GM12878 (cell line): Measurements from ENCODE around the gene PIK3R4. TPM values are rescaled to one million over a fixed set of nuclear protein-coding genes. Genes with fewer than 3 reads are reported as not detected.

Experiments used
- ATAC-seq: fragments of 200-7000 bp; cut with Tn5 transposase; 3 replicates; pipeline ENCODE4 v1.9.1; 2020; ENCODE audit warnings: mild to moderate bottlenecking, moderate library complexity
- BruUV-seq: library from RNA; stranded (reverse); fragments of 400-500 nt; replicated peaks from 2 replicates; lab custom pipeline; 2021; lab: Mats Ljungman, UMichigan
- CTCF ChIA-PET: fragments of 300-600 bp; sonication (Branson Sonifier 250); formaldehyde crosslinking; extraction: SDS; loops from one replicate; lab custom pipeline; 2021; ENCODE audit warnings: inconsistent platforms; lab: Yijun Ruan, JAX
- POLR2A ChIA-PET: fragments of 350-600 bp; formaldehyde crosslinking; extraction: SDS; loops from one replicate; lab custom pipeline; 2021; ENCODE audit warnings: inconsistent platforms; lab: Charles Lee
- RAD21 ChIA-PET: fragments of 300-600 bp; sonication (Branson Sonifier 250); formaldehyde crosslinking; loops from one replicate; lab custom pipeline; 2023; ENCODE audit warnings: antibody characterized with exemption; ENCODE audit not compliant: unreplicated experiment; lab: Charles Lee
- SMC1A ChIA-PET: fragments of 300-600 bp; sonication (Branson Sonifier 250); formaldehyde crosslinking; loops from one replicate; lab custom pipeline; 2023; ENCODE audit not compliant: unreplicated experiment, uncharacterized antibody; lab: Charles Lee
- DNase-seq: peaks from one replicate; pipeline ENCODE4 v3.0.0-alpha.2; 2011; ENCODE audit warnings: low read depth, low spot score
- FAIRE-seq: peaks from 3 replicates; lab custom pipeline; 2011; peaks lifted over from hg19 to GRCh38; lab: Jason Lieb, UNC
- H2AFZ ChIP-seq: 2 replicates; pipeline ENCODE4 v1.6.0; 2011; ENCODE audit warnings: low read depth, low read length, control low read depth; ENCODE audit not compliant: control insufficient read depth
- H3K27ac ChIP-seq: 2 replicates; pipeline ENCODE4 v1.5.1; 2011; ENCODE audit warnings: control low read depth; ENCODE audit not compliant: control insufficient read depth, insufficient read depth
- H3K27me3 ChIP-seq, 2 experiments: replicated peaks in 1 of 2; 2 replicates each; pipeline versions ENCODE4 v1.6.0 to v1.6.1; 2011; ENCODE audit warnings: low read length in 1 of 2; ENCODE audit not compliant: control insufficient read depth in 2 of 2, insufficient read depth in 2 of 2
- H3K36me3 ChIP-seq, 2 experiments: 2 replicates each; pipeline ENCODE4 v1.5.1; 2011; ENCODE audit warnings: low read length in 1 of 2; ENCODE audit not compliant: control insufficient read depth in 2 of 2, insufficient read depth in 2 of 2
- H3K4me1 ChIP-seq: 2 replicates; pipeline ENCODE4 v1.6.1; 2011; ENCODE audit warnings: mild to moderate bottlenecking, low read length, moderate library complexity, mixed read lengths; ENCODE audit not compliant: control insufficient read depth, insufficient read depth
- H3K4me2 ChIP-seq: 2 replicates; pipeline ENCODE4 v1.6.0; 2011; ENCODE audit warnings: control low read depth; ENCODE audit not compliant: control insufficient read depth, insufficient read depth
- H3K4me3 ChIP-seq: fragments of 200-600 bp; sonication (generic); 2 replicates; pipeline ENCODE4 v1.5.1; 2016
- H3K79me2 ChIP-seq: 2 replicates; pipeline ENCODE4 v1.6.0; 2011; ENCODE audit warnings: low read length; ENCODE audit not compliant: control insufficient read depth, insufficient read depth
- H3K9ac ChIP-seq: 2 replicates; pipeline ENCODE4 v1.8.0; 2011; ENCODE audit warnings: low read length, control low read depth, mixed read lengths; ENCODE audit not compliant: control insufficient read depth, insufficient read depth
- H3K9me3 ChIP-seq: replicated peaks from 3 replicates; pipeline ENCODE4 v1.5.1; 2011; ENCODE audit warnings: mild to moderate bottlenecking, low read length; ENCODE audit not compliant: control insufficient read depth, insufficient read depth
- H4K20me1 ChIP-seq: 2 replicates; pipeline ENCODE4 v1.6.0; 2011; ENCODE audit not compliant: control insufficient read depth, insufficient read depth
- CBX5 ChIP-seq: sonication (generic); IDR thresholded peaks from 2 replicates; pipeline ENCODE4 v1.6.1; 2016; ENCODE audit warnings: low read depth, moderate library complexity, mild to moderate bottlenecking, inconsistent platforms
- ETV6 ChIP-seq, 2 experiments: fragments of 450-650 bp in 1 of 2; IDR thresholded peaks in 1 of 2; conservative IDR thresholded peaks in 1 of 2; 2 replicates each; pipeline ENCODE4 v1.6.1; 2014; ENCODE audit warnings: antibody characterized with exemption in 1 of 2, borderline replicate concordance in 1 of 2, low read depth in 1 of 2, mild to moderate bottlenecking in 1 of 2, moderate library complexity in 1 of 2
- KLF5 ChIP-seq: fragments of 450-650 bp; IDR thresholded peaks from 2 replicates; pipeline ENCODE4 v1.6.1; 2014; ENCODE audit warnings: mild to moderate bottlenecking; ENCODE audit not compliant: partially characterized antibody
- LARP7 ChIP-seq: fragments of 450-650 bp; IDR thresholded peaks from 2 replicates; pipeline ENCODE4 v1.6.1; 2017; ENCODE audit warnings: mild to moderate bottlenecking
- NRF1 ChIP-seq: conservative IDR thresholded peaks from 2 replicates; pipeline ENCODE4 v1.6.1; 2011; ENCODE audit warnings: mild to moderate bottlenecking, low read depth, low read length, improper control_type of control experiment
- PAX8 ChIP-seq: fragments of 450-650 bp; IDR thresholded peaks from 2 replicates; pipeline ENCODE4 v1.6.1; 2017; ENCODE audit warnings: mild to moderate bottlenecking, moderate library complexity
- RB1 ChIP-seq: fragments of 450-650 bp; formaldehyde crosslinking; IDR thresholded peaks from 2 replicates; pipeline ENCODE4 v1.6.1; 2017; ENCODE audit warnings: mild to moderate bottlenecking, borderline replicate concordance
- REST ChIP-seq: IDR thresholded peaks from 2 replicates; pipeline ENCODE4 v1.6.1; 2012; ENCODE audit warnings: mild to moderate bottlenecking, low read depth, low read length
- SKIL ChIP-seq: fragments of 450-650 bp; IDR thresholded peaks from 2 replicates; pipeline ENCODE4 v1.6.1; 2017; ENCODE audit warnings: mild to moderate bottlenecking, low read depth, inconsistent platforms; ENCODE audit not compliant: poor library complexity, severe bottlenecking
- SPI1 ChIP-seq: IDR thresholded peaks from 2 replicates; pipeline ENCODE4 v1.6.1; 2011; ENCODE audit warnings: low read depth, mild to moderate bottlenecking, low read length, moderate library complexity, borderline replicate concordance; ENCODE audit not compliant: insufficient read depth
- WGBS: methylation state at CpG from one replicate; pipeline ENCODE4 v1.1.6; 2016; ENCODE audit warnings: low lambda C conversion rate; ENCODE audit not compliant: insufficient replicate concordance, insufficient coverage; ENCODE audit errors: missing lambda C conversion rate; 5-methylcytosine and 5-hydroxymethylcytosine counted together
- in situ Hi-C: fragments of 300-500 bp; cut with MboI; formaldehyde crosslinking; loops from 9 replicates; pipeline ENCODE4 v1.14.3; 2018; ENCODE audit warnings: mixed read lengths
- intact Hi-C: fragments of 100-400 bp; cut with micrococcal nuclease; formaldehyde crosslinking; loops from one replicate; pipeline ENCODE4 v1.14.2; 2022; ENCODE audit not compliant: unreplicated experiment
- polyA plus RNA-seq, 11 experiments: library from polyadenylated mRNA; depleted of rRNA in 4 of 11; unstranded in 6 of 11; stranded (reverse) in 5 of 11; fragments of >200 nt; fragmentation: Nextera tagmentation in 4 of 11; fragmentation: Illumina TruSeq in 1 of 11; extraction: Ambion mirVana in 4 of 11; extraction: Trizol in 1 of 11; gene quantifications; 1 replicate in 1 of 11; 2 replicates in 10 of 11; pipeline versions ENCODE4 v1.2.1 to v1.2.3, GENCODE V29; 2011 to 2016; ENCODE audit warnings: inconsistent platforms in 2 of 11, missing spikeins in 2 of 11, low read depth in 1 of 11
- total RNA-seq, 4 experiments: library from RNA; depleted of rRNA in 3 of 4; stranded (reverse); fragments of >200 nt in 3 of 4; fragmentation: Illumina TruSeq in 1 of 4; extraction: Trizol in 1 of 4; gene quantifications; 2 replicates each; pipeline versions ENCODE4 v1.2.1 to v1.2.3, GENCODE V29; 2013 to 2021

PIK3R4 gene
- total and polyA plus RNA-seq, 10 of the 15 experiments (the other 5 are each of a cell fraction or from before 2014, with no cell fraction given), result 22.6 to 50.2 (median 31.1) TPM

- in situ Hi-C loops, result no loop called here
- Histone ChIP-seq H3K27ac (no peak overlapping the region), H3K36me3 (no peaks in the 10 kb centered on the region), H3K27me3 (no peaks in the 10 kb centered on the region), H3K9me3 (no peaks in the 10 kb centered on the region), H3K4me2 (no peak overlapping the region), H3K9ac (no peak overlapping the region), H3K79me2 (no peaks in the 10 kb centered on the region), H3K4me1 (no peaks in the 10 kb centered on the region), H4K20me1 (no peaks in the 10 kb centered on the region), H2AFZ (no peak overlapping the region), H3K4me3 (no peak overlapping the region)
- FAIRE-seq, result no peak
- POLR2A ChIA-PET, result no interaction called here
- SMC1A ChIA-PET, result interaction anchor here (1.0 kb wide), 1 partner anchor 10 kb away, joined by 3 read pairs; no protein-coding TSS in a partner anchor
- no peak for DNase-seq
- CTCF ChIA-PET, result no interaction called here
- ATAC-seq, result no peak
- no peak for TF ChIP-seq SPI1
- no peak for TF ChIP-seq CBX5
- TF ChIP-seq ETV6 (conservative IDR thresholded peaks at IDR 0.05 in 1 of 2, IDR thresholded peaks at IDR 0.05 in 1 of 2; ENCODE audit: borderline replicate concordance in 1 of 2, low read depth in 1 of 2), result no peak
- RAD21 ChIA-PET, result no interaction called here
- 57% methylated on average over 5 of the region's 5 CpGs for WGBS
- intact Hi-C loops, result loop anchor here (5.0 kb wide), 1 partner anchor 32 kb away; no protein-coding TSS in a partner anchor
- no TSS peak for BruUV-seq
These were observed 43.2 kb upstream of the PIK3R4 start for GRCh38 chr3:130789782-130790322.

GRCh38 chr3:130787422-130788068, 40.9 kb upstream of the PIK3R4 start:
- RAD21 ChIA-PET, result interaction anchor here (2.0 kb wide), 1 partner anchor 106 kb away, joined by 5 read pairs; no protein-coding TSS in a partner anchor
- WGBS, result 49% methylated on average over 6 of the region's 6 CpGs
- intact Hi-C loops, result loop anchor here (5.0 kb wide), 1 partner anchor 35 kb away; no protein-coding TSS in a partner anchor
- no peak overlapping the region for H3K4me3 ChIP-seq
- SMC1A ChIA-PET, result interaction anchor here (1.3 kb wide), 1 partner anchor 112 kb away, joined by 3 read pairs; no protein-coding TSS in a partner anchor
- no peak overlapping the region for H3K27ac ChIP-seq
- no peaks in the 10 kb centered on the region for H4K20me1 ChIP-seq
- CTCF ChIA-PET, result no interaction called here
- no peaks in the 10 kb centered on the region for H3K9me3 ChIP-seq
- peak; percentile 81 for ATAC-seq
- no peaks in the 10 kb centered on the region for H3K27me3 ChIP-seq
- in situ Hi-C loops, result no loop called here
- no peak overlapping the region for H3K4me2 ChIP-seq
- H2AFZ ChIP-seq, result no peak overlapping the region
- DNase-seq, result no peak
- H3K9ac ChIP-seq, result no peak overlapping the region
- no peaks in the 10 kb centered on the region for H3K4me1 ChIP-seq
- no peaks in the 10 kb centered on the region for H3K79me2 ChIP-seq
- FAIRE-seq, result peak; percentile 35
- POLR2A ChIA-PET, result no interaction called here
- no TSS peak for BruUV-seq
- no peaks in the 10 kb centered on the region for H3K36me3 ChIP-seq
- TF ChIP-seq SKIL (no peak), KLF5 (no peak), NRF1 (no peak), REST (no peak), LARP7 (no peak), RB1 (no peak), PAX8 (no peak)
